Mucosa of descending colon (tissue), 3 donors: Measurements from ENCODE around the gene ADRA2B. TPM values are rescaled to one million over a fixed set of nuclear protein-coding genes. Genes with fewer than 3 reads are reported as not detected.

Source experiments
- ATAC-seq: fragments of 200-7000 bp; cut with Tn5 transposase; one replicate; pipeline ENCODE4 v1.9.1; 2020; ENCODE audit warnings: mild to moderate bottlenecking, moderate library complexity
- DNase-seq, 3 donors: peaks; one replicate each; pipeline ENCODE4 v3.0.0-alpha.2; 2020
- H3K36me3 ChIP-seq: fragments of 200-600 bp; one replicate; pipeline ENCODE4 v1.8.0; 2021; ENCODE audit warnings: low read depth, mild to moderate bottlenecking
- H3K4me1 ChIP-seq: fragments of 200-600 bp; one replicate; pipeline ENCODE4 v1.8.0; 2021; ENCODE audit warnings: low read depth, mild to moderate bottlenecking
- H3K4me3 ChIP-seq: fragments of 200-600 bp; one replicate; pipeline ENCODE4 v1.8.0; 2021; ENCODE audit warnings: mild to moderate bottlenecking
- H3K9me3 ChIP-seq: fragments of 200-600 bp; one replicate; pipeline ENCODE4 v1.8.0; 2021; ENCODE audit warnings: mild to moderate bottlenecking
- intact Hi-C, 2 donors: fragments of 100-400 bp; cut with DNase I in 1 of 2; cut with micrococcal nuclease in 1 of 2; formaldehyde crosslinking; loops; one replicate each; pipeline versions ENCODE4 v1.11.0 to v1.11.1; 2022; cut with DNase I, micrococcal nuclease
- total RNA-seq, 3 donors: library from RNA; stranded (reverse); fragmentation: NEBNext Ultra II Directional in 2 of 3; extraction: Animal tissue kit (Norgen Biotek cat#: 25700) in 2 of 3; gene quantifications; one replicate each; pipeline versions ENCODE4 v1.2.1 to v1.2.4, GENCODE V29; 2021 to 2023
- TF ChIP-seq, protein P1 (sequence below): fragments of 200-600 bp; IDR thresholded peaks from one replicate; pipeline ENCODE4 v1.8.0; 2022; ENCODE audit warnings: antibody characterized with exemption, mild to moderate bottlenecking
- donor health status: DM: no; HTN: no; CAD: no; lungs with moderate emphysema.
- donor health status: DM: no; HTN: no; CAD: no.
- donor health status: DM: no; HTN: yes; CAD: no.

The ADRA2B gene
- total RNA-seq, 3 donors from 2014 or later: 0.17 to 0.73 (median 0.36) TPM

GRCh38 chr2:96134421-96134820 lies 18.1 kb upstream of the ADRA2B start:
- TF ChIP-seq, protein P1, sequence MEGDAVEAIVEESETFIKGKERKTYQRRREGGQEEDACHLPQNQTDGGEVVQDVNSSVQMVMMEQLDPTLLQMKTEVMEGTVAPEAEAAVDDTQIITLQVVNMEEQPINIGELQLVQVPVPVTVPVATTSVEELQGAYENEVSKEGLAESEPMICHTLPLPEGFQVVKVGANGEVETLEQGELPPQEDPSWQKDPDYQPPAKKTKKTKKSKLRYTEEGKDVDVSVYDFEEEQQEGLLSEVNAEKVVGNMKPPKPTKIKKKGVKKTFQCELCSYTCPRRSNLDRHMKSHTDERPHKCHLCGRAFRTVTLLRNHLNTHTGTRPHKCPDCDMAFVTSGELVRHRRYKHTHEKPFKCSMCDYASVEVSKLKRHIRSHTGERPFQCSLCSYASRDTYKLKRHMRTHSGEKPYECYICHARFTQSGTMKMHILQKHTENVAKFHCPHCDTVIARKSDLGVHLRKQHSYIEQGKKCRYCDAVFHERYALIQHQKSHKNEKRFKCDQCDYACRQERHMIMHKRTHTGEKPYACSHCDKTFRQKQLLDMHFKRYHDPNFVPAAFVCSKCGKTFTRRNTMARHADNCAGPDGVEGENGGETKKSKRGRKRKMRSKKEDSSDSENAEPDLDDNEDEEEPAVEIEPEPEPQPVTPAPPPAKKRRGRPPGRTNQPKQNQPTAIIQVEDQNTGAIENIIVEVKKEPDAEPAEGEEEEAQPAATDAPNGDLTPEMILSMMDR: no peak
- ATAC-seq (no peak), DNase-seq (no peak)
- intact Hi-C loops: no loop called here
- Histone ChIP-seq H3K9me3 (no peaks in the 10 kb centered on the region), H3K36me3 (no peaks in the 10 kb centered on the region), H3K4me3 (no peak overlapping the region), H3K4me1 (peaks cover 10% of the 10 kb centered on the region)

DNA sequence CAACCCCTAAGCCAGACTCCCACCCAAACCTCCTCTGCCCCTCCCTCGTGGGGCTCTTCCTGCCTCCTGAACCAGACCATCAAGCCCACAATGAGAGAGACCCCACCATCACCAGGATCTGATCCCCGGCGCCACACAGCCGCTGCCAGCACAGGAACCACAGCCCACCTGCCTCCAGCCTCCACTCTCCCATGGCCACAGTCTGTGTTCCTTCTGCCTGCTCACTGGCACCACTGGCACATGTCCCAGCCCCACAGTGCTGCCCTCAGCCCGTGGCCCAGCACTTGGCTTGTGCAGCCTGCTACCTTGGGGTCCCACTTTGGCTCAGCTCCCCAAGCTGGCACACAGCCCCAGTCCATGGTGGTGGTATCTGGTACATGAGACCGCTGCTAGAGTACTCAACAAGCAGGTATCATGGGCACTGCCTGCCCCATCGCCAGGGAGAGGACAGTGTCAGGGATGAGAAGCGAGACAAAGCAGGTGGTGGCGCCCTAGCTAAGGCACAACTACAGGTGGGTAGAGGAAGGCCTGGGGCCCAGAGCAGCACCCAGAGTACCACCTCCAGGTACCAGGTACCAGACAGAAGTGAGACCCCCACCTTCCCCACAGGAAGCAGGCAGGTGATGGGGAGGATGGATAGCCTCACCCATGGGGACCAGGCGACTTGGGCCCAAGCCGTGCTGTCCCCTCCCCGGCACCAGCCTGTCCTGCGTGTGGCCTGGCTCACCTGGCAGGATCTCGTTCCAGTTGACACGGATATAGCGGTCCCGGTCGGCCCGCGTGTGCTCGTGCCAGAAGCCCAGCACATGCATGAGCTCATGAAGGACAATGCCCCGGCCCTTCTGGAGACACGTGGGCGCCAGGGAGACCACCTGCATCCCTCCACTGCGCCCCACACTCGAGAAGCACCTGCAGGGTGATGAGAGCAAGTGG lies 15.7 kb upstream of the ADRA2B start:
- Histone ChIP-seq H3K4me1 (no peaks in the 10 kb centered on the region), H3K36me3 (no peaks in the 10 kb centered on the region), H3K9me3 (no peaks in the 10 kb centered on the region), H3K4me3 (no peak overlapping the region)
- intact Hi-C loops: no loop called here
- no peak for DNase-seq
- no peak for ATAC-seq
- TF ChIP-seq, protein P1: no peak

DNA sequence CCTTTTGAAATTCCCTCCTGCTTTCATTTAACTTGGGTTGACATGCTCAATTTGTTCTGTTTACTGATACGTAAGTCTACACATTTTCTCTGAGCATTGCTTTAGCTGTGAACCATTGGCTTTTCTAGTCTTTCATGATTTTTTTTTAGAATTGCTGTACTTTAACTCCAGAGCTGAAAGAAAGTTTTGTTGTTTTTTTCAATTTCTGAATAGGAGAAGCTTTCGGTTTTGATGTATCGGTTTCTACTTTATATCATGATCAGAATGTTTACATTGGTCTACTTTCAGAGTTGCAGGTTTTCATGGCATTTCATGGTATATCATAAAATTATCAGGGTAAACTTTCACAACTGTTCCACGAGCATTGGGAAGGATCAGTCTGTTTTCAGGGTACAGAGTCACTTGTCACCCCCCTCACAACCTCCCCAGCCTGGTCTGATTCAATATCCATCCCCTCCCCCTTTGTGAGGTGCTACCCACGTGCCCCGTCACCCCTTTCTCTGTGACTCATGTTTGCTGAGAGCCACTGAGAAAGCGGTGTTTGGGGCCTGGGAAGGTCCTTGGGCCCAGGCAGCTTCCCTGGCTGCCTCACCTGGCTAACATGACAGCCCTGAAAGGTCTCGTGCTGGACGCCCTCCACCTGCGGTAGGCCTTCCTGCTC lies 14.9 kb upstream of the ADRA2B start:
- Histone ChIP-seq H3K4me3 (no peak overlapping the region), H3K4me1 (no peaks in the 10 kb centered on the region), H3K9me3 (no peaks in the 10 kb centered on the region), H3K36me3 (no peaks in the 10 kb centered on the region)
- no peak for DNase-seq
- no peak for ATAC-seq
- intact Hi-C loops: no loop called here
- TF ChIP-seq, protein P1: no peak

GRCh38 chr2:96130483-96130882 lies 14.1 kb upstream of the ADRA2B start:
- TF ChIP-seq, protein P1: no peak
- intact Hi-C loops: no loop called here
- H3K4me3 ChIP-seq: no peak overlapping the region
- DNase-seq: no peak
- no peaks in the 10 kb centered on the region for H3K36me3 ChIP-seq
- no peaks in the 10 kb centered on the region for H3K9me3 ChIP-seq
- no peaks in the 10 kb centered on the region for H3K4me1 ChIP-seq
- no peak for ATAC-seq

GRCh38 chr2:96129528-96130120 lies 13.3 kb upstream of the ADRA2B start:
- no peaks in the 10 kb centered on the region for H3K36me3 ChIP-seq
- H3K4me3 ChIP-seq: no peak overlapping the region
- TF ChIP-seq, protein P1: no peak
- intact Hi-C loops: no loop called here
- no peaks in the 10 kb centered on the region for H3K4me1 ChIP-seq
- no peak for ATAC-seq
- no peaks in the 10 kb centered on the region for H3K9me3 ChIP-seq
- no peak for DNase-seq
